CD4-positive, CD25-positive, alpha-beta regulatory T cell (primary cell): Measurements from ENCODE around the gene CFAP92. TPM values are rescaled to one million over a fixed set of nuclear protein-coding genes. Genes with fewer than 3 reads are reported as not detected.

ENCODE experiments used
- ATAC-seq, 2 donors: fragments of 150-1000 bp; cut with Tn5 transposase; one replicate each; pipeline ENCODE4 v1.10.0; 2021; ENCODE audit warnings: low read depth in 2 of 2, moderate number of reproducible peaks in 2 of 2, moderate library complexity in 1 of 2
- DNase-seq, 3 donors: peaks; one replicate each; pipeline versions ENCODE4 v3.0.0 to v3.0.0-alpha.2; 2012 to 2022; ENCODE audit warnings: mixed read lengths in 1 of 3
- H3K27ac ChIP-seq: one replicate; pipeline ENCODE4 v1.7.0; 2013; ENCODE audit warnings: mild to moderate bottlenecking, low read length; ENCODE audit not compliant: insufficient read depth, poor library complexity, severe bottlenecking
- H3K27me3 ChIP-seq: one replicate; pipeline ENCODE4 v1.7.0; 2013; ENCODE audit warnings: low read length; ENCODE audit not compliant: control insufficient read depth, insufficient read depth
- H3K36me3 ChIP-seq: one replicate; pipeline ENCODE4 v1.7.0; 2013; ENCODE audit warnings: mild to moderate bottlenecking, low read length, moderate library complexity; ENCODE audit not compliant: control insufficient read depth, insufficient read depth
- H3K4me1 ChIP-seq: 2 replicates; pipeline ENCODE4 v1.7.0; 2013; ENCODE audit warnings: mild to moderate bottlenecking, low read length; ENCODE audit not compliant: insufficient read depth, control insufficient read depth, poor library complexity, severe bottlenecking
- H3K4me3 ChIP-seq: one replicate; pipeline ENCODE4 v1.7.0; 2013; ENCODE audit warnings: low read depth, mild to moderate bottlenecking, low read length, moderate library complexity
- H3K9me3 ChIP-seq, 2 experiments: 1 replicate in 1 of 2; 2 replicates in 1 of 2; pipeline ENCODE4 v1.7.0; 2013; ENCODE audit warnings: low read length in 2 of 2, mild to moderate bottlenecking in 1 of 2, moderate library complexity in 1 of 2; ENCODE audit not compliant: control insufficient read depth in 2 of 2
- H3K27ac Mint-ChIP-seq, 3 donors: one replicate each; pipeline ENCODE4 v1.8.0; 2020 to 2022; ENCODE audit warnings: mild to moderate bottlenecking in 3 of 3, mixed read lengths in 3 of 3, moderate library complexity in 2 of 3
- H3K27me3 Mint-ChIP-seq: one replicate; pipeline ENCODE4 v1.8.0; 2022; ENCODE audit warnings: mild to moderate bottlenecking, mixed read lengths
- H3K36me3 Mint-ChIP-seq: one replicate; pipeline ENCODE4 v1.8.0; 2020; ENCODE audit warnings: mixed read lengths
- H3K4me1 Mint-ChIP-seq, 4 donors: one replicate each; pipeline ENCODE4 v1.8.0; 2020 to 2022; ENCODE audit warnings: mixed read lengths in 4 of 4, mild to moderate bottlenecking in 1 of 4
- H3K4me3 Mint-ChIP-seq, 4 donors: one replicate each; pipeline ENCODE4 v1.8.0; 2020 to 2022; ENCODE audit warnings: mild to moderate bottlenecking in 4 of 4, mixed read lengths in 4 of 4, moderate library complexity in 3 of 4
- H3K9me3 Mint-ChIP-seq, 7 donors: one replicate each; pipeline ENCODE4 v1.8.0; 2020 to 2022; ENCODE audit warnings: mixed read lengths in 7 of 7, mild to moderate bottlenecking in 3 of 7, moderate library complexity in 2 of 7
- polyA plus RNA-seq, 4 donors: library from polyadenylated mRNA; unstranded; fragments of 300-500 nt; fragmentation: Illumina TruSeq; gene quantifications; one replicate each; pipeline ENCODE4 v1.2.3, GENCODE V29; 2021
- total RNA-seq: library from RNA; stranded (reverse); gene quantifications from one replicate; pipeline ENCODE4 v1.2.3, GENCODE V29; 2022

CFAP92 gene
- total and polyA plus RNA-seq, 5 donors from 2014 or later, result 0.28 TPM; not detected in 4

DNA sequence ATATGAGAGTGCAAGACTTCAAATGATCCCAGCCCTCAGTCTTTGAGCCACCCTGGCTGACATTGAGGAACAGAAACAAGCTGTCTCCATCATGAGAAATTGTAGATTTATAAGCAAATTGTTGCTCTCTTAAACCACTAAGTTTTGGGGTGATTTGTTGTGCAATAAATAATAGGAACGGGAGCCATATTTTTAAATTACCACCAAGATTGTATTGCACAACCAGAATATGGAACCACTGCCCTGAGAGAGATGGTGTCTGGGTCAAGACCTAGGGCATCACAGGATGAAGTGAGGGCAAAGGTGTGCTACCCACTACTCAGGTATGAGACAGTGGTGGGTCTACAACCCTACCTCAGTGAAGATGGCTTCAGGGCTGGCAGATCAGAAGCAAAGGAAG lies 2.3 kb upstream of the CFAP92 start:
- Histone ChIP-seq H3K27ac (no peak overlapping the region), H3K36me3 (no peaks in the 10 kb centered on the region), H3K27me3 (peaks cover 20% of the 10 kb centered on the region), H3K4me3 (no peak overlapping the region), H3K9me3 (no peaks in the 10 kb centered on the region), H3K4me1 (peaks cover 20% of the 10 kb centered on the region)
- no peak overlapping the region for H3K4me3 Mint-ChIP-seq
- peaks cover 44% of the 10 kb centered on the region for H3K27me3 Mint-ChIP-seq
- peaks cover 0 to 25% (median 3%) of the 10 kb centered on the region in 4 donors for H3K4me1 Mint-ChIP-seq
- peaks cover 0 to 1% (median 0%) of the 10 kb centered on the region in 7 donors for H3K9me3 Mint-ChIP-seq
- no peak overlapping the region for H3K27ac Mint-ChIP-seq
- no peaks in the 10 kb centered on the region for H3K36me3 Mint-ChIP-seq
- no peak for ATAC-seq
- no peak for DNase-seq

DNA sequence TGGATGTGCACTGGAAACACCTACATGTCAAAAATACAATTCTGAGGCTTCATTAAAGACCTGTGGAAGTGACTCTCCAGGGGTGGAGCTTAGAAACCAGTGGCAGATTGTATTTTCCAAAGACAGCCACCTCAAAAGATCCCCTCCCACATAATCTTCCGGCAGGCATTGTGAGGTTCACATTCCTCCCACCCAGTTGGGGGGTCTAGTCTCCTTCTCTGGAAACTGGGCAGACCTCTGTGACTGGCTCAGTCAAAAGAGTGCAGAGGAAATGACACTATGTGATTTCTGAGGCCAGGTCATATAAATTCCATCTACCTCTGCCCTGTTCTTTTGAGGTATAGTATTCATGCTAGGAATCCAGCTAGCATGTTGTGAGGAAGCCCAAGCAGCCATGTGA lies 1.9 kb upstream of the CFAP92 start:
- no peak for ATAC-seq
- Mint-ChIP-seq H3K4me3 (peak overlapping the region in 1 of 4 donors; percentile 24), H3K9me3 (peaks cover 0 to 1% (median 0%) of the 10 kb centered on the region in 7 donors), H3K4me1 (peaks cover 0 to 25% (median 3%) of the 10 kb centered on the region in 4 donors), H3K27me3 (peaks cover 40% of the 10 kb centered on the region), H3K36me3 (no peaks in the 10 kb centered on the region), H3K27ac (no peak overlapping the region)
- no peaks in the 10 kb centered on the region for H3K9me3 ChIP-seq
- H3K4me1 ChIP-seq, result peaks cover 16% of the 10 kb centered on the region
- no peak overlapping the region for H3K27ac ChIP-seq
- no peaks in the 10 kb centered on the region for H3K36me3 ChIP-seq
- H3K27me3 ChIP-seq, result peaks cover 20% of the 10 kb centered on the region
- H3K4me3 ChIP-seq, result no peak overlapping the region
- no peak for DNase-seq

DNA sequence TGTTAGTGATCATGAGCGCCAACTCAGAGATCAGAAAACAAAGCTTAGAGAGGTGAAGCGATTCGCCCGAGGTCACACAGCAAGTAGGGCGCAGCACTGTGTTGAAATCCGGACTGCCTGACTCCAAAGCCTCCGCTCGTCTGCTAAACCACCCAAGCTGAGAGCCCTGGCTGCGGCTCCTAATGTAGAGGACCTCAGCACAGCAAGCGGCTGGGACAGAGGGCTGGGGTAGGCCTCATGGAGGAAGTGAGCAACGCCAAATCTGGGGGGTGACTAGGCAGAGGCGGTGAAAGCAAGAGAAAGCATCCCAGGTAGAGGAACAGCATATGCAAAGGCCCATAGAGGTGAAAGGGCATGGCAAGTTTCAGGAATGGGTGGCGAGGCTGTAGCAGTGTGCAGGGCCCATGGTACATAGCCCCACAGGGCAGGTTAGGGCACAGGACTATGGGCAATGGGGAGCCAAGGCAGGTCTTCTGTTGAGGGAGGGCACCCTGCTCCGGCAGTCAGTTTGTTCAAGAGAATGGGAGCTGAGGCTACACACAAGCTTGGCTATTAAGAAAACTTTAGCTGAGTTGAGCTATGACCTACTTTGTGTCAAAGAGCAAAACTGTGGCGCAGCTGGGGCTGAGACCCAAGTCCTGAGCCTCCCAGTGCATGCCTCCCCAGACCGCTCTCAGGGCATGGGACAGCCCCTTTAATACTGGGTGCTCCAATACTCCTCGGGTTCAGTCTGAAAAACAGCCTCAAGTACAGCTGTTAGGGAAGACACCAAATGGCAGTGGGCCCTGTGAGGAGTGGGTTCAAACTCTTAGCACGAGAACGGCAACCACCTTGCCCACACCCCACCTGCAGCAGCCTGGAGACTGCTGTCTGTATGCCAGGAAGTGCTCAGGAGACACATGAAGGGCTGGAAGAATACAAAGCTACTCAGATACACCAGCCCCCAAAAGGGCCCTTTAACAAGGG lies 988 bp upstream of the CFAP92 start:
- H3K36me3 Mint-ChIP-seq, result no peaks in the 10 kb centered on the region
- Histone ChIP-seq H3K27me3 (peaks cover 11% of the 10 kb centered on the region), H3K9me3 (no peaks in the 10 kb centered on the region), H3K4me1 (peaks cover 16% of the 10 kb centered on the region), H3K36me3 (no peaks in the 10 kb centered on the region), H3K4me3 (peak overlapping the region; percentile 73), H3K27ac (no peak overlapping the region)
- H3K27ac Mint-ChIP-seq, result peak overlapping the region in 2 of 3 donors; percentile 27 to 69
- peak overlapping the region; percentile 43 to 76 (median 62) for H3K4me3 Mint-ChIP-seq
- peaks cover 0 to 1% (median 0%) of the 10 kb centered on the region in 7 donors for H3K9me3 Mint-ChIP-seq
- ATAC-seq (no peak), DNase-seq (no peak)
- H3K27me3 Mint-ChIP-seq, result peaks cover 37% of the 10 kb centered on the region
- peaks cover 0 to 25% (median 3%) of the 10 kb centered on the region in 4 donors for H3K4me1 Mint-ChIP-seq

DNA sequence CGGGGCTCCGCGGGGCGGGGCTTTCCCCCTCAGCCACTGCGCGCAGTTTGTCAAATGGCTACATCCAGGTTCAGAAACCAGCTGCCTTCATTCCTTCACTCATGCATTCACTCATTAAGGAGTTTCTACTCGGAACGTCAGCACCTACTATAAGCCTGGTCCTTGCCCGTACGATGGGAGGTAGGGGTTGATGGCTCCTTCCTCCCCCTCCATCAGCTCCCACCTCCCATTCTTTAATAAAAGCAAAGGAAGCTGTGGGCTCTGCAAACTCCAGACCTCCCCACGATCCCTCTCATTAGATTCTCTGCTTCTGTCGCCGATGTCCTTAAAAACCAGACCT lies 267 bp upstream of the CFAP92 start:
- Mint-ChIP-seq H3K27me3 (peaks cover 35% of the 10 kb centered on the region), H3K9me3 (peaks cover 0 to 1% (median 0%) of the 10 kb centered on the region in 7 donors), H3K4me1 (peaks cover 0 to 25% (median 3%) of the 10 kb centered on the region in 4 donors), H3K27ac (peak overlapping the region in 2 of 3 donors; percentile 27 to 69), H3K36me3 (no peaks in the 10 kb centered on the region), H3K4me3 (peak overlapping the region; percentile 43 to 76 (median 62))
- peak overlapping the region; percentile 73 for H3K4me3 ChIP-seq
- no peaks in the 10 kb centered on the region for H3K9me3 ChIP-seq
- no peak overlapping the region for H3K27ac ChIP-seq
- H3K27me3 ChIP-seq, result peaks cover 9% of the 10 kb centered on the region
- no peak for ATAC-seq
- H3K4me1 ChIP-seq, result peaks cover 16% of the 10 kb centered on the region
- no peaks in the 10 kb centered on the region for H3K36me3 ChIP-seq
- DNase-seq, result no peak

DNA sequence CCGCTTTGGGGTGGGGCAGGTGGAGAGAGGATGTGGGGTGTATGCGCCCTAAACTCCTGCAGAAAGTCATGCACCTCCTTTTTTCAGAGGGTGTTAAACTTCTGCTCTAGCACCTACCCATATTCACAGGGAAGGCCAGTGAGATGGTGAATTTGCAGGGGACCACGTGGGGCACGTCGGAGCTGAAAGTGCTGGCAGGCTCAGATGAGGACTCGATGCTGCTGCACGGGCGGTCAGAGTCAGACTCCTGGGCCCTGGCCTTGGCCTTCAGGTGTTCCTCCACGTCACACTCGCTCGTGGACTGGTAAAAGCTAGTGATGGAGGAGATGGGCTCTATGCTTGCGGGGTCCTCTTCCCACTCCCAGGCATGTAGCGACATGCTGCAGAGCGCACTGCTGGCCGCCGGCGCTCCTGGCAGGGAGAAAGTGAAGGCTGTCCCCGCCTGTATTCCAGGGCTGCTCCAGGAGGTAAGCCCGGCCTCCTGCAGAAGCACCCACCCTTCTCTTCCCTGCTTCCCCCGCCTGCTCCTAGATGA lies 883 bp downstream of the CFAP92 start:
- ATAC-seq (no peak), DNase-seq (no peak)
- Mint-ChIP-seq H3K4me1 (peaks cover 0 to 21% (median 3%) of the 10 kb centered on the region in 4 donors), H3K9me3 (no peaks in the 10 kb centered on the region), H3K4me3 (peak overlapping the region in 1 of 4 donors; percentile 76), H3K27me3 (peaks cover 23% of the 10 kb centered on the region), H3K27ac (peak overlapping the region in 1 of 3 donors; percentile 65), H3K36me3 (no peaks in the 10 kb centered on the region)
- Histone ChIP-seq H3K4me3 (no peak overlapping the region), H3K36me3 (no peaks in the 10 kb centered on the region), H3K4me1 (peaks cover 16% of the 10 kb centered on the region), H3K9me3 (no peaks in the 10 kb centered on the region), H3K27me3 (peaks cover 2% of the 10 kb centered on the region), H3K27ac (no peak overlapping the region)

DNA sequence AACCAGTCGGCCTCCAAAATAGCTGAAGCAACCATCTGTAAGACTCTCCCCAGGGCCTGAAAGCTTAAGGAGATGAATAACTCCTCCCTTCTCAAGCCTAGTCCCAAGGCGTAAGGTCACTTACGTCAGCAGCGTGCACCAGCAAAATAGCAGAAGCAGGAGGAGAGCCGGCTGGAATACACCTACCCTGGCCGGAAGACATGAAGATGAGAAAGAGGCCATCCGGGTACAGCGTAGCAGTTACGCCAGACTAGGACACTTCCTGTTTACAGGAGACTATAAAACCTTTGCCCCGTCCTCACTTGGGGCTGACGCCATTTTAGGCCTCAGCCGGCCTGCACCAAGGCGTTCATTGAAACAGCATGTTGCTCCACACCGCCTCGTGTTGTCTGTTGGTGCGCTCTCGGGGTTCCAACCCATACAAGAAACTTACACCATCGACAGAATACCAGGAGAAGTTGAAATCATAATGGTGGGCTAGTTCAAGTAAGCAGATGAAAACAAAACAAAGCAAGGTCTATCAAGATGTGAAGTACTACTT lies 2.5 kb downstream of the CFAP92 start:
- no peak for ATAC-seq
- Mint-ChIP-seq H3K4me1 (peaks cover 0 to 21% (median 3%) of the 10 kb centered on the region in 4 donors), H3K9me3 (no peaks in the 10 kb centered on the region), H3K27me3 (peaks cover 14% of the 10 kb centered on the region), H3K36me3 (no peaks in the 10 kb centered on the region), H3K4me3 (peak overlapping the region in 1 of 4 donors; percentile 1), H3K27ac (no peak overlapping the region)
- H3K4me1 ChIP-seq, result peaks cover 16% of the 10 kb centered on the region
- no peak for DNase-seq
- H3K27me3 ChIP-seq, result no peaks in the 10 kb centered on the region
- H3K4me3 ChIP-seq, result no peak overlapping the region
- no peak overlapping the region for H3K27ac ChIP-seq
- no peaks in the 10 kb centered on the region for H3K36me3 ChIP-seq
- H3K9me3 ChIP-seq, result no peaks in the 10 kb centered on the region

DNA sequence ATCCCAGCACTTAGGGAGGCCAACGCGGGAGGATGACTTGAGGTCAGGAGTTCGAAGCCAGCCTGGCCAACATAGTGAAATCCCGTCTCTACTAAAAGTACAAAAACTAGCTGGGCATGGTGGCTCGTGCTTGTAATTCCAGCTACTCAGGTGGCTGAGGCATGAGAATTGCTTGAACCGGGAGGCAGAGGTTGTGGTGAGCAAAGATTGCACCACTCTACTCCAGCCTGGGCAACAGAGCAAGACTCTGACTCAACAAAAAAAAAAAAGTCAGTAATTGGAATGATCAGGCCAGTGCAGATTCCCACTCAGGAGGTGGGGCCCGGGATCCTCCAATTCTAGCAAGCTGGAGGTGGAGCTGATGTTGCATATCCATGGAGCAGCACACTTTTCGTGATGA lies 5.6 kb downstream of the CFAP92 start:
- H3K9me3 Mint-ChIP-seq, result no peaks in the 10 kb centered on the region
- Histone ChIP-seq H3K27ac (no peak overlapping the region), H3K9me3 (no peaks in the 10 kb centered on the region), H3K36me3 (no peaks in the 10 kb centered on the region), H3K4me1 (no peaks in the 10 kb centered on the region), H3K4me3 (no peak overlapping the region), H3K27me3 (no peaks in the 10 kb centered on the region)
- DNase-seq, result no peak
- no peaks in the 10 kb centered on the region for H3K36me3 Mint-ChIP-seq
- H3K27me3 Mint-ChIP-seq, result peaks cover 11% of the 10 kb centered on the region
- no peak overlapping the region for H3K27ac Mint-ChIP-seq
- H3K4me3 Mint-ChIP-seq, result no peak overlapping the region
- ATAC-seq, result no peak
- H3K4me1 Mint-ChIP-seq, result peaks cover 0 to 2% (median 0%) of the 10 kb centered on the region in 4 donors
